T follicular helper cell (primary cell): Measurements from ENCODE around the gene SNX20.

Source experiments
- DNase-seq: peaks from one replicate; pipeline ENCODE4 v3.0.0-alpha.2; 2020; ENCODE audit warnings: low read depth

The SNX20 gene

DNA sequence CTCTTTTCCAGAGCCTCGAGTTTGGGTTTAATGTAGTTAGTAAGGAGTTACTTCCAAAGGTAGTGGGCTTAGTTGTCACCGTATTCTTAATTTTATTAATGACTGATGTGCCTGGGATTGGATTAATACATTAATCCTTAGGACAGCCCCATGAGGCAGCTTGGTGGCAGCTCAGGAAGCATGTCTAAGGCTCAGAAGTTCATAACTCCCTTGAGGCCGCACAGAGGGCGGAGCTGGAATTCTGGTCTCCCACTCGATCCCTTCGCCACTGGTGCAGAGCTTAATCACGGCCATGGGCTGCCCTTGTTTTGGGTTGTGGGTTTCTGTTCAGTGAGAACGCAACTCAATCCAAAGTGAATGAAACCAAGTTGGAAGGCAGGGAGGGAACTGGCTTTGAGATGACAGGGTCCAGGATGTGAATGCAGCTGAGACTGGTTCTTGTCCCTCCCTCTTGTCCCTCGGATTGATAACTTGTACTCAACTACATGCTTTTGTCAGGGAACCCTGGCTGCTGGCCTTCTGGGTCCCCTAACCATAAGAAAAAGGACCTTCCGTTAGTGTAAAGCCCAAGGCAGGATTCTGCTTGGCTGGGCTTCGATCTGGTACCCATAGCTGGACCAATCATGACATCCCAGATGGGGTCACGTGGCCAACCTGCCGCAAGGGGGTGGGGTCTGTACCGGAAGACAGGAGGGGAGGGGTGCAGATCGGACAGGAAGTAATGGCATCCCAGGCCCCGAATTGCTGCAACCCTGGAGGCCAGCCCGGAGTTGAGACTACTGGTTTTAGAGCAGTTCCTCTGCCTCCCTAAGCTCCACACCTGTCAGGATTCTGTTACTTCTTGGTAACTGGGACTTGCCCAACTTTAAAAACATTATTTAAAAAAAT lies 45.4 kb downstream of the SNX20 start:
- DNase-seq, result no peak

- no peak for DNase-seq
Observed at GRCh38 chr16:50634947-50635346, 46.2 kb downstream of the SNX20 start.

DNA sequence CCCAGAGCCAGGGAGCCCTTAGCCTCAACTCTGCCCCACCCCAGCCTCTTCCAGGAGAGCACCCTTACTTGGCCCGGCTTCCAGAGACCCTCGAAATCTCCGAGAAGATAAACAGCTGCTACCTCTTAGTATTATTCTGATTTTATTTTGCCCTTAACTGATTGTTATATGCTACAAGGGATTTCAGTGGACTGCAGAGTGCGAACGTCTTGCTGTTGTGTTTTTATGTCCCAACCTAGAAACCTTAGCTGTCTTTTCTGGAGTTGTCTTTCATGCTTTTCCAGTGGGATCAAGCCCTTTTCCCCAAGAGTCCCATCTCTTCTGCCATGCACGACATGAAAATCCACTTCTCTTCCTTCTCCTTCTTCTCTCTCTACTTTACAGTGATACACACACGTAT lies 47.0 kb downstream of the SNX20 start:
- DNase-seq, result no peak

GRCh38 chr16:50632927-50633800 lies 47.9 kb downstream of the SNX20 start:
- no peak for DNase-seq

DNA sequence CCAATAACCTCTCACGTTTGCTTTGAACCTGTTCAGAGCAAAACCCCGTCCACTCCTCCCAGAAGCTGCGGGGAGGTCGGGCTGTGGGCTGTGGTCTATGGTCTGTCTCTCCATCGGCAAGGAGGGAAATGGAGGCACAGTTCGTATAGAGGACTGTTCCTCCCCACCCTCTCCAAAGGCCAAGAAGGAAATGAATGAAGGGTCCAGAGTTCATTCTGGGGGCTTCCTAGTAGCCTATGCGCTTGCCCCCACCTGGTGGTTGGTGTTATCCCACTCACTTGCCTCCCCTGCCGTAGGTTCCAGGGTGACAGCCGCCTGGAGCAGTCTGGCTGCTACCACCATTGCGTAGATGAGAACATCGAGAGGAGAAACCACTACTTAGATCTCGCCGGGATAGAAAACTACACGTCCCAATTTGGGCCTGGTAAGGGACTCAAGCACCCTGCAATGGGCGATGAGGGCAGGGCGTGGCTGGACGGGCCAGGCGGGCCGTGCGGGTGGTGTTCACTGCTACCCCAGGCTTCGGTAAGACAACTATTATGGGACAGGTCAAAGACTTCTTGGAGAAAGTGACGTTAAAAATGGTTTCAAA lies 49.0 kb downstream of the SNX20 start:
- DNase-seq, result no peak

DNA sequence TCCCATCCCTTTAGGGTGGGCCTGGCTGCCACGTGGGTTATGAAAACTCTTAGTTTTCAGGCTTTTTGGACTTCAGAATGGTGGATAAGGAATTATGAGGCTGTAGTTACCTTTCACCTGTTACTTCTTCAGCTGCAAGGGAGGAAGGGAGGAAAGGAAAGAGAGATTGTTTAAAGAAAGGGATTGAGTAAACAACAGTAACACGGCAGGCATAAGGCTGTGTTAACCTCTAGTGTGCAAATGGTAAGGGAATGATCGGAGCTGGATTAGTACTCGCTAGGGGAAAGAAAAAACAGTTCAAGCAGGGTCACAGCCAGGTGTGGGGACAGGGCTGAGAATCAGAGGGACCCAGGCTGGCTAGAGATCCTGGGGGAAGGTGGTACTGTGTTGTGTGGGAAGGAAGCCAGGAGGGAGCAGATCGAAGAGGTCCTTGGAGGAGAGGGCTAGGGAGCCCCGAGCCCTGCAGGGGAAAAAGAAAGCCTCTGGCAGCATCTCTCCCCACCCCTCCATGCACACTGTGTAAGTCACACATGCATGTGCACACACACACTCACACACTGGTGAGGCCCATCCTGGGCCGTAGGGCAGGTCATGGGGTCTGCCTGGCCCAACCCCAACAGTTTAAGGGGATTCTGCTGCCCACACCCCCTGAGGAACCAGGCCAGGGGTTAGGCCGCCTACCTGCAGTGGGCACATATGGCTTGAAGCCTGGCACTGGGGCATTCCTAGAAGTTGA lies 49.7 kb downstream of the SNX20 start:
- DNase-seq, result no peak

DNA sequence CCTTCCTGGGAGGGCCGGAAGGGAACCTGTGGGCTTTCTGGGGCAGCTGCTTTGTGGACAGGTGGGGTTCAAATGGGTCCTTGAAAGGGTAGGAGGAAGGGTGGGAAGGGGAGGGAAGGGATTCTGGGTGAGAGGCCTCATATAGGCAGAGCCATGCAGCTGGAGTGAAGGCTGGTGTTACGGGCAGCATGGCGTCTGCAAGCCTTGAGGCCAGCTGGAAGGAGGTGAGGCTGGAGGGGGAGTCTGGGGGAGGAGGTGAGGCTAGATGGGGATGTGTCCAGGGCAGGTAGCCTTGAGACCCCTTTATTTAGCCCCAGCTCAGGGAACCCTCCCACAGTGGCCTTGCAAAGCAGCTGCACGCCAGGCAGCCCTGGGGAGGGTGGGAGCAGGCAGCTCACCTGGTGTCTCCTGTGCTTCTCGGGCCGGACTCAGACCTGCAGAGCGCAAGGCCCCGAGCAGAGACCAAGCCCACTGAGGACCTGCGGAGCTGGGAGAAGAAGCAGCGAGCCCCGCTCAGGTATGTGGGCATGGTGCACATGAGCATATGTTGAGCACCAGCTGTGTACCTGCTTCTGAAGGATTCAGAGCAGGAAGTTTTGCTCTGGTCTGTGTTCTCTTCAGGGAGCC lies 50.6 kb downstream of the SNX20 start:
- DNase-seq, result no peak

DNA sequence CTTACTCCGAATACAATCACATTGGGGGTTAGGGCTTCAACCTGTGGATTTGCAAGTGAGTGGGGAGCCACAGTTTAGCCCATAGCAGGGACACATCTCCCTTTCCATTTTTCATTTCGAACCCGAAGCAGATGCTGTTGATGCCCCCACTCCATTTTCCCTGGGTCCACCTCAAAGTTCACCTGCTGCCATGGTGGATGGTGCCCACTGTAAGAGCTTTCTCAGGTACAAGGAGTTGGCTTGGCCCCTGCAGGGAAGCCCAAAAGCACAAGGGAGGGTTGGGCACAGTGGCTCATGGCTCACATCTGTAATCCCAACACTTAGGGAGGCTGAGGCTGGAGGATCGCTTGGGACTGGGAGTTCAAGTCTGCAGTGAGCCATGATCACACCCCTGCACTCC lies 51.8 kb downstream of the SNX20 start:
- no peak for DNase-seq

DNA sequence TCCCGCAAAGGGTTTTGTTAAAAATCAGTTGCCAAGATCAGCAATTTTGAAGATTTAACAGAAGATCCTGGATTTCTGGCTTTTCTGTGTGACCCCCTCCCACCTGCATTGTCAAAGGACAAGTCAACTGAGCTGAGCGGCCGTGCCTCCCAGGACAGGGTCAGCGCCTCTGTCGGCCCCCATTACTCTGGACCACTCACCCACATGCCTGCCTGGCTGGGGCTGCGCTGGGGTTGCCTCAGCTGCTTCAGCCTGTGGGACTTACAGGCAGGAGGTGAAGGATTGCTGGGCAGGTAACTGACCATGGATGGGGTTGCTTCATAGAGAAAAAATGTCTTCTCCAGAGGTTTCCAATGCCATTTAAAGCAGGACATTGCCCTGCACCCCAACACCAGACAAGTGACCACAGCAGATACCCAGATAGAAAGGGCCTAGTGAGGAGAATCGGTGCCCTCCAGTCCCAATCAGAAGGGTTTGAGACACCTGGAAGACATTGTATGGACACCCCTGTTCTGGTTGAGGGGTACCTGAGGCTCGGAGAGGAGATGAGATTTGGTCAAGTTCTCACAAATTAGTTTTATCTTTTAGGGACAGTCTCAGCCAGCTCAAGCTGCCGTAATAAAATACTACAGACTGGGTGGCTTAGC lies 52.8 kb downstream of the SNX20 start:
- no peak for DNase-seq

GRCh38 chr16:50627419-50627818 lies 53.7 kb downstream of the SNX20 start:
- DNase-seq, result peak; percentile 16

DNA sequence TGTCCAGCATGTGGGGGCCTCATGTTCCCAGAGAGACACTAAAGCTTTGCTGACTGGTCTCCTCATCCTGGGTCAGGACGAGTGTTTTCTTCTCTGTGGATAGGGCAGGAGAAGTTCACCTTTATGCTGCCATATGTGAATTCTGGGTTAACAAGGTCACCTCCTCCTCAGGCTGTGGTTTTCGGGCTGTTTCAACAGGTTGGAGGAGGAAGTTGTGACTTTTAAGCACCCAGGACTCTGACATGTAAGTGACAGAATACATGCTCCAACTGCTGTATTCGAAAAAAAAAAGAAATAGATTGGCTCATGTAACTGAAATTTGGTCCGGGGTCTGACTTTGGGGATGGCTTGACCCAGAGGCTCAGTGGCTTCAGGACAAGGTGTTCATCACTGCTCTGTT lies 54.2 kb downstream of the SNX20 start:
- no peak for DNase-seq

DNA sequence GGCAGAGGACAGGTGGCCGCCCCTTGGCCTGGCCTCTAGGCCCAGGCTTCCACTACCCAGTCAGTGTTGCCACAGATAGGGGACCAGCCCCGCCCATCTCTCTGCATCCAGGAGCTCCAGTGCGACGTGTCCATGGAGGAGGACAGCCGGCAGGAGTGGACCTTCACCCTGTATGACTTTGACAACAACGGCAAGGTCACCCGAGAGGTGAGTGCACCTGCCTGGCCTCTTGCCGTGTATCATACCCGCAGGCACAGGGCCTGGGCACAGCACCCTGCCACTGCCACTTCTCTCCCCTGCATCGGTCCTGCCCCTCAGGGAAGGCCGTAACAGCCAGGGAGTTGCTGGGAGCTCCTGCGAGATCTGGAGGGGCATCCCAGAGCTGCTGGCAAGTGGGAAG lies 55.7 kb downstream of the SNX20 start:
- DNase-seq, result no peak

DNA sequence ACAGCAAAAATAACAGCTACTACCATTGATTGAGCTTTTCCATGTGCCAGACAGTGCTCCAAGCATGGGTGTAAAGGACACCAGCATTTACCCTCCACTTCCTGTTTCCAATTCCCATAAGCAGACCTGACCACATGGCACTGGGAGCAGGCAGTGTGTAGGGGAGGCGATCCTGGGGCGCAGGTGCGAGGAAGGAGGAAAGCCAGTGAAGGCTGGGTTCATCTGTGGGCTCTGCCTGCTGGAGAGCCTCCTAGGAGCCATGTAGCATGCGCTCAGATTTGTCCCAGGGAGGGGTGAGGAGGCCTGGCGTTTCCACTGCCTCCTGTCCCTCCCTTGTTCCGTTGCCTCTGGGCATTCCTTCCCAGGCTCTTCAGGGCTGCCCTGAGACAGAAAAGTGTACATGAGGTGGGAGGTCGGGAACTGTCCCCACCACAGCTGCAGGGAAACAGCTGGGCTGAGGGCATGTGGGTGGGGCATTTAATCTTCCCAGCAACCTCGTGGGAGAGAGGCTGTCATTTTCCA lies 56.6 kb downstream of the SNX20 start:
- no peak for DNase-seq

- no peak for DNase-seq
Observed at GRCh38 chr16:50622643-50623369, 58.3 kb downstream of the SNX20 start.

GRCh38 chr16:50622029-50622428 lies 59.1 kb downstream of the SNX20 start:
- DNase-seq, result no peak
